Choroid plexus epithelial cell (primary cell): ENCODE data around the gene SP1.
"Not testable (repeated sequence)": the region's sequence is repeated elsewhere in the genome, so short reads cannot be mapped to it uniquely, and the experiment has no call there.

ENCODE experiments used
- DNase-seq: peaks from one replicate; pipeline ENCODE4 v3.0.0-alpha.2; 2010; ENCODE audit warnings: low read depth
- H3K4me3 ChIP-seq: 2 replicates; pipeline ENCODE4 v1.5.1; 2011; ENCODE audit warnings: low read depth, mild to moderate bottlenecking, control low read depth, low read length, moderate library complexity
- TF ChIP-seq, protein P1 (sequence below): conservative IDR thresholded peaks from 2 replicates; pipeline ENCODE4 v1.5.1; 2011; ENCODE audit warnings: low read depth, mild to moderate bottlenecking, control low read depth, inconsistent platforms, low read length, moderate library complexity

SP1 gene

DNA sequence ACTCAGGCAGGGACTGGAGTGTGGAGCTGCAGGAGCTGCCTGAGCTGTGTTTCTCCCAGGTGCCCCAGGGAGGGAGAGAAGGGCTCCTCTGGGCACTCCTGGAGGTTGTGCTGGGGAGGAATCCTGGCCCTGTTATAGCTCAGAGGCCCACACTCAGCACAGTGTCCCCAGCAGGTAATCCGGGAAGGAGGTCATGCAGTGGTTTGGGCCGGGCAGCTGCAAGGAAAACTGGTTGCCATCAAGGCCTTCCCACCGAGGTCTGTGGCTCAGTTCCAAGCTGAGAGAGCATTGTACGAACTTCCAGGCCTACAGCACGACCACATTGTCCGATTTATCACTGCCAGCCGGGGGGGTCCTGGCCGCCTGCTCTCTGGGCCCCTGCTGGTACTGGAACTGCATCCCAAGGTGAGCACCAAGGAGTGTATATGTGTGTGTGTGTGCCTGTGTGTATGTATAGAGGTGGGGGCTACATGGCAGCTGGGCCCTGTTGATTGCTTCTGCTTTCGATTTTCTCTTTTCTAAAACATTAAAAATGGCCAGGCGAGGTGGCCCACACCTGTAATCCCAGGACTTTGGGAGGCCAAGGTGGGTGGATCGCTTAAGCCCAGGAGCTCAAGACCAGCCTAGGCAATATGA, 45.7 kb downstream of the SP1 start:
- H3K4me3 ChIP-seq = no peak overlapping the region
- TF ChIP-seq, protein P1, sequence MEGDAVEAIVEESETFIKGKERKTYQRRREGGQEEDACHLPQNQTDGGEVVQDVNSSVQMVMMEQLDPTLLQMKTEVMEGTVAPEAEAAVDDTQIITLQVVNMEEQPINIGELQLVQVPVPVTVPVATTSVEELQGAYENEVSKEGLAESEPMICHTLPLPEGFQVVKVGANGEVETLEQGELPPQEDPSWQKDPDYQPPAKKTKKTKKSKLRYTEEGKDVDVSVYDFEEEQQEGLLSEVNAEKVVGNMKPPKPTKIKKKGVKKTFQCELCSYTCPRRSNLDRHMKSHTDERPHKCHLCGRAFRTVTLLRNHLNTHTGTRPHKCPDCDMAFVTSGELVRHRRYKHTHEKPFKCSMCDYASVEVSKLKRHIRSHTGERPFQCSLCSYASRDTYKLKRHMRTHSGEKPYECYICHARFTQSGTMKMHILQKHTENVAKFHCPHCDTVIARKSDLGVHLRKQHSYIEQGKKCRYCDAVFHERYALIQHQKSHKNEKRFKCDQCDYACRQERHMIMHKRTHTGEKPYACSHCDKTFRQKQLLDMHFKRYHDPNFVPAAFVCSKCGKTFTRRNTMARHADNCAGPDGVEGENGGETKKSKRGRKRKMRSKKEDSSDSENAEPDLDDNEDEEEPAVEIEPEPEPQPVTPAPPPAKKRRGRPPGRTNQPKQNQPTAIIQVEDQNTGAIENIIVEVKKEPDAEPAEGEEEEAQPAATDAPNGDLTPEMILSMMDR = no peak
- no peak for DNase-seq

DNA sequence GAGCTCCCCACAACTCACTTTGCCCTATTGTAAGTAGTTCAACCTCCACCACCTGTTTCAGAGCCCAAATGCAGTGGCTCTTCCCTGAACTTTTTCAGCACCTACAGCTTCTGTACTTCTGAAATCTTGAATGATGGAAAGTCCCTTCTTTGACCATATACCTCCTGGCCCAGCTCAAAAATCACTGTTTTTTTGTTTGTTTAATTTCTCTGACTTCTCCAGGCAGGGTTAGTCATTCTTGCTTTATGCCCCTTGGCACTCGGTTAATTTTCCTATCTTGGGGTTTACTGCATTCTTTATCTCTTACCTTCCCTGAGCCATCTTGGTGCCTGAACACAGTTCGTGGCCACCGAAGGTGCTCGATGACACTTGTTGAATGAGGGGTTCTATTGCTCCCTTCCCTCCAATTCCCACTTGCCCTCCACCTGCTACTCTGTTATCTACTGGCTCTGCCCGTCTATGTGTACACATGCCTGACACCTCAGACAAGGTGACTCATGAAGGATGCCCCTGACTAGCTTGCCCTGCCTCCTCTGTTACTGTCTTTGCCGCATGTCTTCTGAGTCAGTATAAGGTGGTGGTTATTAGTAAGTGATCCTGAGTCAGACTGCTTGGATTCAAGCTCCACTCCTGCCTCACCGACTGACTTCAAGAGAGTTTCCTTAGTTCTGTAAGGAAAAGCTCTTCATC, 48.1 kb downstream of the SP1 start:
- TF ChIP-seq, protein P1 = no peak
- DNase-seq = peak; percentile 77
- no peak overlapping the region for H3K4me3 ChIP-seq

DNA sequence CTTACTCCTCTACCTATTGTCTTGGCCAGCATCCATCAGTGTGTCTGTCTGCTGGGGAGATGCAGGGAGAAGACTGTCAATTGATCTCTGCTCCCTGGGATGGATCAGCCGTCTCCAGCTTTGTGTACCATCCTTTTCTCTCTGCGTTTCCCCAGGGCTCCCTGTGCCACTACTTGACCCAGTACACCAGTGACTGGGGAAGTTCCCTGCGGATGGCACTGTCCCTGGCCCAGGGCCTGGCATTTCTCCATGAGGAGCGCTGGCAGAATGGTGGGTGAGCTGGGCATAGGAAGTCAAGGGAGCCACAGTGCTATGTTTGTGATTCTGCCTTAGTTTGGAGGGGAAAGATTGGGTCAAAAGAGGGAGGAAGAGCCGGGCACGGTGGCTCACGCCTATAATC, 48.8 kb downstream of the SP1 start:
- DNase-seq = no peak
- TF ChIP-seq, protein P1 = no peak
- H3K4me3 ChIP-seq = no peak overlapping the region

GRCh38 chr12:53430116-53430515, 50.1 kb downstream of the SP1 start:
- TF ChIP-seq, protein P1 = no peak
- no peak overlapping the region for H3K4me3 ChIP-seq
- no peak for DNase-seq

- TF ChIP-seq, protein P1 = no peak
- DNase-seq = no peak
Observed at GRCh38 chr12:53431187-53431586, 51.2 kb downstream of the SP1 start.

GRCh38 chr12:53435326-53435725, 55.4 kb downstream of the SP1 start:
- DNase-seq, H3K4me3 ChIP-seq: not testable (repeated sequence)

More at GRCh38 chr12:53431187-53431586, 51.2 kb downstream of the SP1 start:
- no peak overlapping the region for H3K4me3 ChIP-seq

DNA sequence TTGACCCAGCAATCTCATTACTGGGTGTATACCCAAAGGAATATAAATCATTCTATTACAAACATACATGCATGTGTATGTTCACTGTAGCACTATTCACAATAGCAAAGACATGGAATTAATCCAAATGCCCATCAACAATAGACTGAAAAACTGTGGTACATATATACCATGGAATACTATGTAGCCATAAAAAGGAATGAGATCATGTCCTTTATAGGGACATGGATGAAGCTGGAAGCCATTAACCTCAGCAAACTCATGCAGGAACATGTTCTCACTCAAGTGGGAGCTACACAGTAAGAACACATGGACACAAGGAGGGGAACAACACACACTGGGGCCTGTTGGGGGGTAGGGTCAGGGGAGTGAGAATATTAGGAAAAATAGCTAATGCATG, 59.6 kb downstream of the SP1 start:
- not testable (repeated sequence) for H3K4me3 ChIP-seq, DNase-seq

DNA sequence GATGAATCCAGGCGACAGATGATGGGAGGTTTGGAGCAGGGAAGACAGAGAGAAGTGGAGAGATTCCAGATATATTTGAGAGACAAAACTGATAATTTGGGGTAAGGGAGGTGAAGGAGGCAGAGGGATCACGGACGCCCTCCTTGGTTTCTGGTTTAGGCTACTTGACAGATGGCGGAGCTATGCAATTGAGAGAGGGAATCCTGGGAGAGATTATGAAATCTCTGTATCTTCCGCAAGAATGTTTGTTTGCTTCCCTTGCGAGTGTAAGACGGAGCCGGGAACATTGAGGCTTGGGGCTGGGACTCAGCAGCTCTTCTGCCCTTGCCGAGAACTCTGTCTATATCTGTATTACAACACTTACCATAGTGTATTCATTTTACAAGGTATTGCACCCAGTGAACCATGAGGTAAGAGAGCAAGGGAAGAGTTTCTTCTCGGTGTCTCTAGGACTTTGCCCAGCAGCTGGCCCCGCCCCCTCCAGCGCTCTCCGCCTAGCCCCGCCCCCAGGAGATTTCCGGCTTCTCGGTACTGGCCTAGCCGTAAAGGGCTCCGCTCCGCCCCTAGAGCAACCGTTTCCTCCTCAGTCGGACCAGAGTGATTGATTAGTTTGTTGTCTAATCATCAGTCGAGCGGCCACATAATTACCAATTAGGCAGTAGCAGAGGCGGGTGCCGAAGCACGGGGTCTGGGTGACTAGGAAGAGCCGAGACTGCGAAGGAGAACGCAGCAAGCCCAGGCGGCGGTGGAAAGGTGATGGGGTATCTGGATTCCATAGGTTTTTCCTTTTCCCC, 61.3 kb downstream of the SP1 start, which contains the start of gene PRR13:
TSS of gene PRR13 (plus strand) at position 695 of the 794 bp plus-strand sequence. CDS start 981 bp downstream, outside the sequence.
- H3K4me3 ChIP-seq = peak within 1 kb of the TSS; percentile 84
- TF ChIP-seq, protein P1 = no peak
- DNase-seq = peak; percentile 100
